Skeletal muscle satellite cell (primary cell): ENCODE results near the gene ATXN1.

Experiments
- H3K27me3 ChIP-seq: 2 replicates; pipeline ENCODE4 v1.7.0; 2013; ENCODE audit warnings: low read length; ENCODE audit not compliant: control insufficient read depth, insufficient read depth
- H3K36me3 ChIP-seq: 2 replicates; pipeline ENCODE4 v1.7.0; 2013; ENCODE audit warnings: mild to moderate bottlenecking, control low read depth, low read length; ENCODE audit not compliant: insufficient read depth
- H3K4me1 ChIP-seq: 2 replicates; pipeline ENCODE4 v1.7.0; 2013; ENCODE audit warnings: low read length; ENCODE audit not compliant: control insufficient read depth, insufficient read depth
- H3K4me2 ChIP-seq: 2 replicates; pipeline ENCODE4 v1.7.0; 2013; ENCODE audit warnings: mild to moderate bottlenecking, low read length
- H3K4me3 ChIP-seq: 2 replicates; pipeline ENCODE4 v1.7.0; 2013; ENCODE audit warnings: low read length
- H3K9ac ChIP-seq: 2 replicates; pipeline ENCODE4 v1.7.0; 2013; ENCODE audit warnings: mild to moderate bottlenecking, low read depth, low read length, moderate library complexity
- H3K9me3 ChIP-seq: replicated peaks from 2 replicates; pipeline ENCODE4 v1.7.0; 2013; ENCODE audit warnings: mild to moderate bottlenecking, control low read depth, low read length

ATXN1 gene

DNA sequence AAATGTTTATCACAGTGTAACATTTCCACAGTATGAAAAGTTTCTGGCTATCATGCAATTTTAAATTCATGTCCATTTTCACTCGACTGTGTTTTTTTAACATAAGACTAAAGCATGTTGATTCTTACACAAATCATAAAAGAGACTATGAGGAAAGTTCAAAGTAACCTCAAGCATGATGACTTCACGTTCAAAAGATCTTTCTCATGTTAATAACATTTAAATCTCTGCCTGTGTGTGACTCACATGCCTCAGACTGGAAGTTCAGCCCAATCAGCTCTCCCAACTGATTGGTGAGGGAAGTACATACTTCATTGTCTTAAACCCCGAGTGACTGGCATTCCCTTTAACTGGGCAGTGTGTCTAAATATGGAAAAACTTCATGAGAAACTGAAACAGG, 37.4 kb downstream of the ATXN1 start:
- H3K4me2 ChIP-seq = peak overlapping the region; percentile 71
- no peaks in the 10 kb centered on the region for H3K9me3 ChIP-seq
- H3K4me1 ChIP-seq = peaks cover 49% of the 10 kb centered on the region
- peak overlapping the region; percentile 34 for H3K4me3 ChIP-seq
- H3K9ac ChIP-seq = peak overlapping the region; percentile 49
- no peaks in the 10 kb centered on the region for H3K27me3 ChIP-seq
- H3K36me3 ChIP-seq = no peaks in the 10 kb centered on the region

DNA sequence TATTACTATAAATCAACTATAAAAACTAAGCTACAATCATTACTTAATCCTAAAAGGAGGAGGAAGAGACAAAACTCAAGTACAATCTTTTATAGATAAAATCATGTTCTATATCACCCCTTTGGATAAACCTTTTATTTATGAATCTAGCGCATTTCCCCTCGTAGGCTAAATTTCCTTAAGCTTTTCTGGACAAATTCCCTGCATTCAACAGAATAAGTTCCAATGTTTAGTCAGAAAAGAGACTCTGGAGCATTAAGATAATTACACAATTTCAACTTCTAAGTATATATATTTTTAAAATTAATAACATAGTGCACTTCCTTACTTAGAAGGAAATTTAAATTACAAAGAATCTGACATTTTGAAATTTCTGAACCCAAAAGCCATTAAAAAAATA, 37.9 kb downstream of the ATXN1 start:
- H3K36me3 ChIP-seq = no peaks in the 10 kb centered on the region
- H3K4me1 ChIP-seq = peaks cover 54% of the 10 kb centered on the region
- H3K9me3 ChIP-seq = no peaks in the 10 kb centered on the region
- no peak overlapping the region for H3K9ac ChIP-seq
- no peak overlapping the region for H3K4me3 ChIP-seq
- no peaks in the 10 kb centered on the region for H3K27me3 ChIP-seq
- peak overlapping the region; percentile 27 for H3K4me2 ChIP-seq

DNA sequence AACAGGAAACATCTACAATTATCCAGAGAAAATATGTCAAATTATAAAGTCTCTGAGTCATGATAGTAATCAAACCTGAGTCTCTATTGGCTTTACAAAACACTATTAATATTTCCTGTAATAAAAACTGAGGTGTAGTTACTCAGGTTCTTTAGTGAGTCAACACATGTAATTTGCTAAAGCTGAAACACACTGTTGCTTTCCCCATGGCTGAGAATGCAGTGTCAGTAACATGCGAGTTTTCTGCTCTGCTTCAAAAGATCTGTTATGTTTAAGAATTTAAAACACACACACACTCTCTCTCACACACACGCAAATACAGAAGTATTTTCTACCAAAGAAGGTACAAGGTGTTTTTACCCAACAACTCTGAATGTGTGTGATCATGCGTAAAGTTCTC, 38.6 kb downstream of the ATXN1 start:
- Histone ChIP-seq H3K9ac (no peak overlapping the region), H3K4me2 (no peak overlapping the region), H3K9me3 (no peaks in the 10 kb centered on the region), H3K4me3 (no peak overlapping the region), H3K36me3 (no peaks in the 10 kb centered on the region), H3K4me1 (peaks cover 61% of the 10 kb centered on the region), H3K27me3 (no peaks in the 10 kb centered on the region)

DNA sequence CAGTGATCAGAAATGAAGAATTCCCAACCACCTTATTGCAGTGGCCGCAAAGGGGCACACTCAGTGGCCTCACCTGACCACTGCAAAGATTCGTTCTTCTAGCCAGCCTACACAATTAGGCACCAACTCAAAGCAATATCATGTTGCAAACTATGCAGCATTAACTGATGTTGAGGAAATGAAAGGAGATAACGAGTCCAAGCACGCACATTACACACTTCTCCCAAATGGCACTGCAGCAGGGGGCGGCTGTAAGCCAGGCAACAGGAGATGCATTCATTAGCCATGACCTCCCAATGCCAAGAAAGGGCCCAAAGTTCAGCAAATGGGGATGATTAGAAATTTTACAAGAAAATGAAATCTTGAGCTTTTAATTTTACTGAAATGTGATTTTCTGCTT, 39.3 kb downstream of the ATXN1 start:
- no peaks in the 10 kb centered on the region for H3K36me3 ChIP-seq
- H3K27me3 ChIP-seq = no peaks in the 10 kb centered on the region
- no peaks in the 10 kb centered on the region for H3K9me3 ChIP-seq
- no peak overlapping the region for H3K9ac ChIP-seq
- no peak overlapping the region for H3K4me2 ChIP-seq
- H3K4me1 ChIP-seq = peaks cover 62% of the 10 kb centered on the region
- H3K4me3 ChIP-seq = no peak overlapping the region

DNA sequence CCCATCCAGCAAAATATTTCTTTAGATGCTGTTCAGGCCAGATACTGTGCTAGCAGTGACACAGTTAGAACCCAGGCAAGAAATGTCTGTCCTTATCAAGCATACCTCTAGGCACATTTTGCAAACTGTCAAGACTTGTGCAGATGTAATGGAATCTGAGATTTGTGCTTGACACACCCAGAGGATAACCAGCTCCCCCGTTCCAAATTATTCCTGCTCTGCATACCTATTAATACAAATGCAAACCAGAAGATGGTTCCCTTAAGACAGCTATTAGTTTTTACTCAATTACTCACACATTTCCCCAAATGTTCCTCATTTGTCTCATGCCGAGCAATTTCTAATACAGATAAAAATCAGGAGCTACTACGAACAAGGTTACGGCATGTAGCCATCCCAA, 40.4 kb downstream of the ATXN1 start:
- Histone ChIP-seq H3K4me1 (peaks cover 52% of the 10 kb centered on the region), H3K27me3 (no peaks in the 10 kb centered on the region), H3K4me2 (no peak overlapping the region), H3K9ac (no peak overlapping the region), H3K36me3 (no peaks in the 10 kb centered on the region), H3K4me3 (no peak overlapping the region), H3K9me3 (no peaks in the 10 kb centered on the region)

DNA sequence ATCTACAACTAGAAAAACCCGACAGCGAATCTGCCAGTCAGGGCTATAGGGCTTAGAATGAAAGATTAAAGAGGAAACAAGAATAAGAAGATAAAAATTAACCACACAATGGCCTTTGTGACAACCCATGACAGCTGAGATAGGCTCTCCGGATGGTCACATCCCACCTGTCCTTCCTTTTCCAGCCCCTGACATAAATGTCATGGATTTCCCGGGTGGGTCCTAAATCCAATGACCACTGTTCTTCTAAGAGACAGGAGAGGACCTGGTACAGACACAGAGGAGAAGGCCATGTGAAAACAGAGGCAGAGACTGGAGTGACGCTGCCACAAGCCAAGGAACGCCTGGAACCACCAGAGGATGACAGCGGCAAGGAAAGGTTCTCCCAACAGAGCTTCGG, 41.8 kb downstream of the ATXN1 start:
- Histone ChIP-seq H3K9me3 (no peaks in the 10 kb centered on the region), H3K4me3 (no peak overlapping the region), H3K27me3 (no peaks in the 10 kb centered on the region), H3K9ac (no peak overlapping the region), H3K36me3 (no peaks in the 10 kb centered on the region), H3K4me2 (no peak overlapping the region), H3K4me1 (peaks cover 39% of the 10 kb centered on the region)

DNA sequence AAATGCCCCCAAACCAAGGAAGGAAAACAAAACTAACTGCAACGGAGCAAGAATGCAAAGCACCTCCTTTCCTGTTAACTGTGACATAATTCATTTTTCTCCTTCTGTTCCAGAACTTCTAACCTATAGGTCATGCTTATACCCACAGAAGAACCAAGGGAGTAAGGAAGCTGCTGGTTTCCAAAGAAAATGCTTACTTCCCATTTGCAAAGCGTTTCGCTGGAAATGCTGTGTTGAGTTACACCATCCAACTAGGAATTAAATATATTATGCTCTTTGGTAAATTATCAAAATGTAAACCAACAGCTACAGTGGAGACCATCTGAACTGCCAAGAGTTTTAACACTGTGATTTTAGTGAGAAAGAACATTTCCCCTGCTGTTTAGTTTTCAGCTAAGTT, 42.9 kb downstream of the ATXN1 start:
- Histone ChIP-seq H3K9me3 (no peaks in the 10 kb centered on the region), H3K4me1 (peaks cover 35% of the 10 kb centered on the region), H3K27me3 (no peaks in the 10 kb centered on the region), H3K36me3 (no peaks in the 10 kb centered on the region), H3K4me2 (peak overlapping the region; percentile 38), H3K9ac (no peak overlapping the region), H3K4me3 (no peak overlapping the region)

DNA sequence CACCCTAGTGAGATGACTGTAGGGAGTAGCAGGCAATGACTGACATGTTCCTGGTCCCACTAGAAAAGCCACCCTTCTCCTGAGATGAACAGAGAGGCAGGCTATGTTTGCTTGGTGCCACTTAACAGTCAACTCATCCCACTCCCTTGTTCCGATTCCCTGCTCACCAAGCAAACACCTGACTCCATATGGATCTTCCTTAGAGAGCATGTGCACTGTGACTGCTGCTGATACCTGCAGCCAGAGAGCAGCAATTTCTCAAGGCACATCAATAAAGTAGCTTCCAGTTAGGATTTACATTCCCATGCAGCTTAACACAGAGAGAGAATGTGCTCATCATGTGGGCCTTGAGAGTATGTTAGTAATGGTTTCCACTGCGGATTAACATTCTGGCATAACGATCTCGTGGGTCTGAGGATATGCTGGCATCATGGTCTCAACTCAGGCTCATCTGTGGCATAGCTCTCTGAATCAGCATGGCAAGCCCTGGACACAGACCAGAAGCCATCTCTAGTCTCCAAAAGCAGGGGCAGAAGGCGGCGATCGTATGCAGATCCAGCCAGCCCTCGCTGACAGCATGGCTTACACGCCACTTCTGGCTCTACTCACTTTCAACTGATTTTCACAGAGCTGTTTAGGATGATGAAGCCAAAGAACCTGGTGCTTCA, 43.9 kb downstream of the ATXN1 start:
- Histone ChIP-seq H3K27me3 (no peaks in the 10 kb centered on the region), H3K4me3 (no peak overlapping the region), H3K36me3 (no peaks in the 10 kb centered on the region), H3K9ac (no peak overlapping the region), H3K4me2 (peak overlapping the region; percentile 38), H3K9me3 (no peaks in the 10 kb centered on the region), H3K4me1 (peaks cover 35% of the 10 kb centered on the region)

DNA sequence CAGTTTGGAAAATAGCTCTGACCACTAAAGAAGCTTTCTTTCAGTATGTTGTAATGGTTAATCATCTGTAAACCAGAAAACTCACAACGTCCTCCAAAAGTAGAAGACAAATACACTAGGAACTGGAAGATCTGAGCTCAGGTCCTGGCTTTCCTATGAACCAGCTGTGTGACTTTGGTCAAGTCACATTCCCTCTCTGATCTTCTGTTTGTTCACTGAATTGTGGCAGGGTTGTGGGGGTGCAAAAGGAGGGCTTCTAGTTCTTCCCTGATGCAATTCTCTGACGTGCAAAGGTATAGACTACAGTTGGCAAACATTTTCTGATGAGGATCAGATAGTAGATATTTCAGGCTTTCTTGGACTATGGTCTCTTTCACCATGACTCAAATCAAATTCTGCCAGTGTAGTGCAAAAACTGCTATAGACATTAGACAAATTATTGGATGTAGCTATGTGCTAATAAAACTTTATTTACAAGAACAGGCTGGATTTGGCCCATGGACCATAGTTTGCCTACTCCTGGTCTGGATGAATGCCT, 44.9 kb downstream of the ATXN1 start:
- Histone ChIP-seq H3K4me1 (peaks cover 42% of the 10 kb centered on the region), H3K9me3 (no peaks in the 10 kb centered on the region), H3K27me3 (no peaks in the 10 kb centered on the region), H3K4me3 (no peak overlapping the region), H3K36me3 (no peaks in the 10 kb centered on the region), H3K4me2 (no peak overlapping the region), H3K9ac (no peak overlapping the region)

DNA sequence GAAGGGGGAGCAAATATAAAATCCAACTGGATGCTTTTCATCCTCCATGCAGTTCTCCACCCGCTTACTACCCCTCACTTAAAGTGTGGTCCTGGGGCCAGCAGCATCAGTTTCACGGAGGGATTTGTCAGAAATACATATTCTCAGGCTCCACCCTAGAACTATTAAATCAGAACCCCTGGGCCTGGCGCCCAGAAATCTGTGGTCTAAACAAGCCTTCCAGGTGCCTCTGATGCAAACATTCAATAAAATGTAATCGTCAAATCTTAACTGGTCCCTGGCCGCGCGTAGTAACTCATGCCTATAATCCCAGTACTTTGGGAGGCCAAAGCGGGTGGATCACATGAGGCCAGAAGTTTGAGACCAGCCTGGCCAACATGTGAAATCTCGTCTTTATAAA, 47.7 kb downstream of the ATXN1 start:
- Histone ChIP-seq H3K4me1 (peaks cover 40% of the 10 kb centered on the region), H3K9ac (peak overlapping the region; percentile 72), H3K36me3 (no peaks in the 10 kb centered on the region), H3K9me3 (no peaks in the 10 kb centered on the region), H3K27me3 (no peaks in the 10 kb centered on the region), H3K4me3 (peak overlapping the region; percentile 56), H3K4me2 (peak overlapping the region; percentile 79)

DNA sequence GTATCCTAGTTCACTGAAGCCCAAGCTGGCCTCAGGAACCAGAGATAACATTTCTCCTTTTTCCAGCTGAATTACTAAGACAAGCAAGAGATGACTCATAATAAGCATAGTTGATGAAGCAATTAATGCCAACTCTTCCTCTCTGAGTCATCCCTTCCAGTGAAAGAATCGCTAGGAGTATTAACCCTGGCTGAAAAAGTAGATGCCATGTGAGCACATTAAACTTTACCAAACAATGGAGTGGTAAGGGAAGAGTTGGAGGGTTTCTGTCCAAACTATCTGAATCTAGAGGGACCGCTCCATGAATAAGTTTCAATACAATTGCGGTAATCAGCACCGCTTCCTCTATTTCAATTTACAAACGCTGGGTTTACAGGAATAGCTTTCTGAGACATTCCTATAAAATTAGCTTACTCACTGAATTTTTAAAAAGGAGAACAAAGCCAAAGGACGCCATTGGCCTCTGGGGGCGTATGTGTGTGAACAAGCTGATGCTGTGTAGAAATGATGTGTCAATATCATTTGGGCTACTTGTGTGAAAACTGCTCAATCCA, 48.3 kb downstream of the ATXN1 start:
- peak overlapping the region; percentile 56 for H3K4me3 ChIP-seq
- H3K9me3 ChIP-seq = no peaks in the 10 kb centered on the region
- no peaks in the 10 kb centered on the region for H3K36me3 ChIP-seq
- H3K27me3 ChIP-seq = no peaks in the 10 kb centered on the region
- H3K9ac ChIP-seq = peak overlapping the region; percentile 72
- peaks cover 34% of the 10 kb centered on the region for H3K4me1 ChIP-seq
- peak overlapping the region; percentile 79 for H3K4me2 ChIP-seq
